D721Med (cell line): Measurements from ENCODE around the gene IL37.

Experiments
- DNase-seq: peaks from one replicate; pipeline ENCODE4 v3.0.0; 2011; ENCODE audit warnings: low spot score; ENCODE audit not compliant: insufficient read length
- FAIRE-seq: peaks from 2 replicates; lab custom pipeline; 2011; peaks lifted over from hg19 to GRCh38; lab: Jason Lieb, UNC
- CTCF ChIP-seq: IDR thresholded peaks from 2 replicates; pipeline ENCODE4 v1.5.1; 2012; ENCODE audit warnings: mild to moderate bottlenecking, control low read depth; ENCODE audit not compliant: insufficient read depth; ENCODE audit errors: missing control alignments

Gene IL37

DNA sequence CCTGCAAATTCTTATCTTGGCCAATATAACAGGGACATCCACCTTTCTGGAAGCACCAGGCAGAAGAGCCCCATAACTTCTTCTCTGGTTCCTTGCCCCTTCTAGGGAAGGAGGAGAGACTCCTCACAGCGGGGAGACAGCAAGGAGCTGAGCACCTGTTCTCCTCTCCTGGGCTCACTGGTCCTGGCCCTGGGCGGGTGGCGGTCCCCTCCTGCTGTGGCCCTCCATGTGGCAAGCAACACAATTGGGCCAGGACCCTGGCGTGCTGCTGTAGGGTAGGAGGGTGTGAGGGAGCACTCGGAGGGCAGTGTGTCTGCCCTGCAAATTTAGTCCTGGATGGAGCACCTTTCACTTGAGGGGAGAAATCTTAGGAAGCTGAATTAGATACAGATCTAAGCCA is 6.9 kb downstream of the IL37 start:
- TF ChIP-seq CTCF, result no peak
- DNase-seq (no peak), FAIRE-seq (no peak)

DNA sequence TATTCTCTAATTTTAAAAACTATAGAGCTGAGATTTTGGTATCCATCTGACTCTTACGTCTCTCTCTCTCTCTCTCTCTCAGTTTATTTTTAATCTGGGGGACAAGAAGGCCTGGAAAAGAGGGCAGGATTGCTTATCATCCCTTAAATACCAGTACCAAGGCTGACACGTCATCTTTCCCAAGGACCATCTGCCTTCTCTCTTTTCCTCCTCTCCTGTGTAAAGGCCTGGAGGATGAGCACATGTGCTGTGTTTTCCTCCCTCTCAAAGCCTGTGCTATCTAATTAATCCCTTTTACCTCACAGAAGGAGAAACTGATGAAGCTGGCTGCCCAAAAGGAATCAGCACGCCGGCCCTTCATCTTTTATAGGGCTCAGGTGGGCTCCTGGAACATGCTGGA is 7.3 kb downstream of the IL37 start:
- TF ChIP-seq CTCF, result no peak
- FAIRE-seq, result no peak
- DNase-seq, result no peak

DNA sequence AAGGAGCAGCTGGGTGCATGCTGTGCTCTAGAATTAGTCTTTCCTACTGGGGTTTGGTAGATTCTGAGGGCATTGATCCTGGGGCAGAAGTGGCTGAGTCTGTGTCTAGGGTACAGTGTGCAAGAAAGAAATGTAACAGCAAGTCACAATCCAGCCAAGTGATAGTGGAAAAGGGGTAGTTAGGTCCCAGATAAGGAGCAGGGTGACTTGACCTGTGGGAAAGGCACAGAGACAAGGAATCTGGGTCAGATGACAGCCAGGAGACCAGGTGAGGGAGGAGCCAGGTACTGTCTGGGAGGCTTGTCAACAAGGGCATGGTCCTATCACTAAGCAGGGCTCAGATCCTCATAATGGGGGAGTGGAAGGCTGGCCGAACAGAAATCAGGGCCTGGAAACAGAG is 8.1 kb downstream of the IL37 start:
- FAIRE-seq, result no peak
- no peak for TF ChIP-seq CTCF
- no peak for DNase-seq

- FAIRE-seq (no peak), DNase-seq (no peak)
- no peak for TF ChIP-seq CTCF
These were observed 10.1 kb downstream of the IL37 start for GRCh38 chr2:112920923-112921532.

DNA sequence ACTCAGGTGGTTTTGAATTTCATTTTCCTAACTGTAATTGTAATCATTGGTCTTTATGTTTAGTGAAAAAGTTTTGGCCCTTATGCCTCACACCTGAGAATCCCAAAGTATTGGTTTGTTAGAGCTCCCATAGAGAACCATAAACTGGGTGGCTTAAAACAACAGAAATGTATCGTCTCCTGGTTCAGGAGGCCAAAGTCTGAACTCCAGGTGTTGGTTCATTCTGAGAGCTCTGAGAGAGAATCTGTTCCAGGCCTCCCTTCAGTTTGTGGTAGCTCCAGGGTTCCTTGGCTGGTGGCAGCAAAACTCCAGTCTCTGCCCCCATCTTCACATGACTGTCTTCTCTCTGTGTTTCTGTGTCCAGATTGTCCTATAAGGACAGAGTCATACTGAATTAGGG is 11.0 kb downstream of the IL37 start:
- DNase-seq, result no peak
- no peak for TF ChIP-seq CTCF
- FAIRE-seq, result no peak

- DNase-seq (no peak), FAIRE-seq (no peak)
- TF ChIP-seq CTCF, result no peak
These were observed 12.4 kb downstream of the IL37 start for GRCh38 chr2:112923237-112923966.

- FAIRE-seq (no peak), DNase-seq (no peak)
- no peak for TF ChIP-seq CTCF
These were observed 13.0 kb downstream of the IL37 start for GRCh38 chr2:112923967-112924338.
